Measurements from ENCODE around the gene RILPL1. TPM values are rescaled to one million over a fixed set of nuclear protein-coding genes. Genes with fewer than 3 reads are reported as not detected.
"Not testable (repeated sequence)": the region's sequence is repeated elsewhere in the genome, so short reads cannot be mapped to it uniquely, and the experiment has no call there.

Gene RILPL1
- total RNA-seq, 1 donor from 2014 or later = 21.2 TPM

DNA sequence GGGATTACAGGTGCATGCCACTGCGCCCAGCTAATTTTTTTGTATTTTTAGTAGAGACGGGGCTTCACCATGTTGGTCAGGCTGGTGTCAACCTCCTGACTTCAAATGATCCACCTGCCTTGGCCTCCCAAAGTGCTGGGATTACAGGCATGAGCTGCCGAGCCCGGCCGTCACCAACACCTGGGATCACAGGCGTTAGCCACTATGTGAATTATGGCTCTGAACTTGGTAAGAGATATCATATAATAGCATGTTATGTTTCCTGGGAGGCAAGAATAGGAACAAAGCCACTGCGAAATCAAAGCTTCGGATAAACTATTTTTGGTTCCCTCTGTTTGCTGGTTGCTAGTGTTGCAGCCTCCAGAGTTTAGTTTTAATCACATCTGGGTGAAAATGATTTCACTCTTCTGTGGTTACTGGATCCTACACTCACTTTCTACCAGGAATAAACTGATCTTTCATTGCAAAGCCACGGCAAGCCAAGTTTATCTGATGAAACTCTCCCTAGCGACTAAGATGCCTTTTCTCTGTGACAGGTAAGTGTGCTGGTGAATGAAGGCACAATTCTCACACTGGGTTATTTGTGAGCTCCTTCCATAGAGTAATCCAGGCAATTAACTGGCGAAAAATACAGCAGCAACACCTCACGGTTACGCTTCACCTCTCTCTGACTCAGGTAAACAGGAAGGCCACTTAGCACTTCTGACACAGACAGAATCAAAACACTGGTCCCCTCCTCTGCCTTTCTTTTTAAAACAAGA lies 58.9 kb downstream of the RILPL1 start:
- no peak for DNase-seq (ENCODE audit: low read depth)
- TF ChIP-seq, protein P1, sequence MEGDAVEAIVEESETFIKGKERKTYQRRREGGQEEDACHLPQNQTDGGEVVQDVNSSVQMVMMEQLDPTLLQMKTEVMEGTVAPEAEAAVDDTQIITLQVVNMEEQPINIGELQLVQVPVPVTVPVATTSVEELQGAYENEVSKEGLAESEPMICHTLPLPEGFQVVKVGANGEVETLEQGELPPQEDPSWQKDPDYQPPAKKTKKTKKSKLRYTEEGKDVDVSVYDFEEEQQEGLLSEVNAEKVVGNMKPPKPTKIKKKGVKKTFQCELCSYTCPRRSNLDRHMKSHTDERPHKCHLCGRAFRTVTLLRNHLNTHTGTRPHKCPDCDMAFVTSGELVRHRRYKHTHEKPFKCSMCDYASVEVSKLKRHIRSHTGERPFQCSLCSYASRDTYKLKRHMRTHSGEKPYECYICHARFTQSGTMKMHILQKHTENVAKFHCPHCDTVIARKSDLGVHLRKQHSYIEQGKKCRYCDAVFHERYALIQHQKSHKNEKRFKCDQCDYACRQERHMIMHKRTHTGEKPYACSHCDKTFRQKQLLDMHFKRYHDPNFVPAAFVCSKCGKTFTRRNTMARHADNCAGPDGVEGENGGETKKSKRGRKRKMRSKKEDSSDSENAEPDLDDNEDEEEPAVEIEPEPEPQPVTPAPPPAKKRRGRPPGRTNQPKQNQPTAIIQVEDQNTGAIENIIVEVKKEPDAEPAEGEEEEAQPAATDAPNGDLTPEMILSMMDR (conservative IDR thresholded peaks at IDR 0.05; ENCODE audit: low read depth, low read length) = no peak
- no peak overlapping the region for H3K4me3 ChIP-seq (ENCODE audit: low read depth, low read length)

DNA sequence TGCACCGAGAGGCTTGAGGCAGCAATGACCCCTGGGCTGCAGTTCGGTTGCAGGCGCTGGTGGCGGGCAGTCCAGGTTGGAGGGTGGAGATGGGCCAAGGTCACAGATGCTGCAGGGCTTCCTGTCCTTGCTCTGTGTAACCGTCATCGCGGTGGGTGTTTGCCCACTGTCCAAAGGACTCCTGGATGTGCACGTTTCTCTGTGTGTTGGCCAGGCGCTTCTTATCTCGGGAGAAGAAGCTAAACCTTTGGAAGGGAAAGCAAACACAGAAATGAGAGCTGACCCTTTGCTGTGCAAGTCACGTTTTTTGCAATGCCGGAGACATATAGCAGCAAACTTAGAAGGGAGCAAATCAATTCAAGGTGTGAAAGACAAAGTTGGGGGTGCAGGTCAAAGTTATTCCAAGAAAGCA lies 61.1 kb downstream of the RILPL1 start:
- TF ChIP-seq, protein P1 (conservative IDR thresholded peaks at IDR 0.05; ENCODE audit: low read depth, low read length) = no peak
- no peak overlapping the region for H3K4me3 ChIP-seq (ENCODE audit: low read depth, low read length)
- no peak for DNase-seq (ENCODE audit: low read depth)

DNA sequence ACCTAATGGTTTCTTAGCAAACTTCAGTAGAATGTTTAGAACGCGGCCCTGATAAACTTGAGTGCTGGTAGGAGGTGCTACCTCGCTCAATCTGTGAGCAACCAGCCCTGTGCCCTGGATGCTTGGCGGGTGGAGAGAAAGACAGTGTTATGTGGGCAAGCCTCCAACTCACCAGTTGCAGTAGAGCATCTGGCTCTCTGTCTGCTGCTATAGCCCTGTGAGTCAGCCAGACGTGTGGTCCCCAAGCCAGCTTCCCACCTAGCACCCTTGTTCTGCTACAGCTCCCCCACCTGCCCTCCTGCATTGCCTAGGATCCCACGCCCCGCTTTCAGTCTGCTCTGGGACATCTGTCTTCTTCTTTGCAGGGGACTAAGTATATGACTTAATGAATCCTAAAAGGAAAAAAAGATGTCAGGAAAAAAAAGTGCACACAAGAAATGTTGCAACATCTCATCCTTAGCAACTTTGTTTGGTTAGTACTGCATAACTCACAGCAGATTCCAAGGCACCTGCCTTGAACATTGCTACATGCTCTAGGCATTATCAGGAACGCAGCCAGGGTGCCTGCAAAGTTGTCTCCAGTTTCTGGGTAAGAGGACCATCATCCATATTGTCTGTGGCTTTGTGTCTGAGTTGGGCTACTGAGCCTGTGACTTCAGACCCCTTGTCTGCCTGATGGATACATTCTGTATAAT lies 62.0 kb downstream of the RILPL1 start:
- H3K4me3 ChIP-seq (ENCODE audit: low read depth, low read length) = no peak overlapping the region
- DNase-seq (ENCODE audit: low read depth) = no peak
- TF ChIP-seq, protein P1 (conservative IDR thresholded peaks at IDR 0.05; ENCODE audit: low read depth, low read length) = no peak

DNA sequence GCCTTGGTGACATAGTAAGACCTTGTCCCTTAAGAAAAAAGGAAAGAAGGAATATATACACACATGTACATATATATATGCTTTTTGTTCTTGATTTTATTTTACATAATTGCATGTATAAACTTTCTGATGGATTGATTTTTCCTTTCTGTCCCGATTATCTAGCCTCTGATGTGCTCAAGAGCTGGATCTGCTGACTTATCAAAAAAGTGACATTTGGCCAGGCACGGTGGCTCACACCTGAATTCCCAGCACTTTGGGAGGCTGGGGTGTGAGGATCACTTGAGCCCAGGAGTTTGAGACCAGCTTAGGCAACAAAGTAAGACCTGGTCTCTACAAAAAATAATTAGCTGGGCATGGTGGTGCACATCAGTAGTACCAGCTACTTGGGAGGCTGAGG lies 63.5 kb downstream of the RILPL1 start:
- TF ChIP-seq, protein P1 (conservative IDR thresholded peaks at IDR 0.05; ENCODE audit: low read depth, low read length) = no peak
- DNase-seq (ENCODE audit: low read depth) = no peak
- no peak overlapping the region for H3K4me3 ChIP-seq (ENCODE audit: low read depth, low read length)

DNA sequence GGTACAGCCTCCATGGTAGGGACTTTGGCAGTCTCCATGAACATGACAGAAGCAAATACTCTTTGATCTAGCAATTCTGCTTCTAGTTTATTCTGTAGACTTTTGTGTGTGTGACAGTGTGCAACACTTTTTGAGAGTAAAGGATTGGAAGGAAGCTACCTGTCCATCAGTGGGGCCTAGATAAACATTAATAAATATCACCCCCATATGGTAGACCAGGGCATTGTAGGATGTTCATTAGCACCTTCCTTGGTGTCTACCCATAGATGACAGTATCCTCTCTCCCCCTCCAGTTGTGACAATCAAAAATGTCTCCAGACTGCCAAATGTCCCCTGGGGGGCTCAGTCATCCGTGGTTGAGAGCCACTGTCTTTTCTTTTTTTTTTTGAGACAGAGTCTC lies 64.7 kb downstream of the RILPL1 start:
- DNase-seq (ENCODE audit: low read depth) = no peak
- H3K4me3 ChIP-seq (ENCODE audit: low read depth, low read length) = no peak overlapping the region
- TF ChIP-seq, protein P1 (conservative IDR thresholded peaks at IDR 0.05; ENCODE audit: low read depth, low read length) = peak; percentile 27

DNA sequence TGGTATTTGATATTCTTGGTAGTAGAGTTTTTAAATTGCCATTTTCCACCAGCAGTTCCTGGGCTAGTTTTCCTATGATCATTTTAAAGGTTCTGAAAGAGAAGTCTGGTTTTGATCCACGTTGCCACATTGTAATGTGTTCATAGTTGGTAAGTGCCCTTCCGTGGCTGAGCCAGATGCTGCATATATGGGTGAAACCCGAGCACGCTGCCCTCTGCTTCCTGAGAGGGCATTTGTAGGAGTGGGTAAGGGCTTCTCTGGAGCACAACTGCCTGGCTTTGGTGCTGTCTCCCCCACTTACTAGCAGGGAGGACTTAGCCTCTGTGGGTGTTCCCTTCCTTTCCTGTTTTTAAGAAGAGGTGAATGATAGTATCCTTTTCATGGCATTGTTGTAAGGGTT lies 68.4 kb downstream of the RILPL1 start:
- no peak for DNase-seq (ENCODE audit: low read depth)
- no peak overlapping the region for H3K4me3 ChIP-seq (ENCODE audit: low read depth, low read length)
- TF ChIP-seq, protein P1 (conservative IDR thresholded peaks at IDR 0.05; ENCODE audit: low read depth, low read length) = no peak

DNA sequence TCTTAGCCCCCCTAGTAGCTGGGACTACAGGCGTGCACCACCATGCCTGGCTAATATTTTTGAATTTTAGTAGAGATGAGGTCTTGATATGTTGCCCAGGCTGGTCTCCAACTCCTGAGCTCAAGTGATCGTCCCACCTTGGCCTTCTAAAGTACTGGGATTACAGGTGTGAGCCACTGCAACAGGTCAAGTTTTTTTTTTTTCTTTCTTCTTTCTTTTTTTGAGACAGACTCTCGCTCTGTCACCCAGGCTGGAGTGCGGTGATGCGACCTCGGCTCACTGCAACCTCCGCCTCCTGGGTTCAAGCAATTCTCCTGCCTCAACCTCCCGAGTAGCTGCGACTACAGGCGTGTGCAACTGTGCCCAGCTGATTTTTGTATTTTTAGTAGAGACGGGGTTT lies 70.3 kb downstream of the RILPL1 start:
- H3K4me3 ChIP-seq (ENCODE audit: low read depth, low read length); DNase-seq (ENCODE audit: low read depth): not testable (repeated sequence)
